Ascending aorta (tissue), 2 donors: ENCODE measurements around the gene NSFL1C. TPM values are rescaled to one million over a fixed set of nuclear protein-coding genes. Genes with fewer than 3 reads are reported as not detected.

ENCODE experiments used
- DNase-seq, 2 donors: peaks; one replicate each; pipeline ENCODE4 v3.0.0-alpha.2; 2019; ENCODE audit warnings: low spot score in 2 of 2
- H3K27ac ChIP-seq, 2 donors: fragments of 200-600 bp; sonication (generic); one replicate each; pipeline ENCODE4 v1.5.1; 2016 to 2017; ENCODE audit warnings: mild to moderate bottlenecking in 1 of 2
- H3K27me3 ChIP-seq: fragments of 200-600 bp; sonication (generic); one replicate; pipeline ENCODE4 v1.5.1; 2017
- H3K36me3 ChIP-seq, 2 donors: fragments of 200-600 bp; sonication (generic); one replicate each; pipeline ENCODE4 v1.5.1; 2016
- H3K4me1 ChIP-seq, 2 donors: fragments of 200-600 bp; sonication (generic); one replicate each; pipeline ENCODE4 v1.5.1; 2016 to 2017; ENCODE audit warnings: mild to moderate bottlenecking in 1 of 2
- H3K4me3 ChIP-seq, 2 donors: fragments of 200-600 bp; sonication (generic); one replicate each; pipeline ENCODE4 v1.5.1; 2016 to 2017; ENCODE audit warnings: mild to moderate bottlenecking in 1 of 2
- H3K9me3 ChIP-seq, 2 donors: fragments of 200-600 bp; sonication (generic); one replicate each; pipeline ENCODE4 v1.5.1; 2016
- intact Hi-C: fragments of 100-400 bp; cut with DNase I; formaldehyde crosslinking; loops from one replicate; pipeline ENCODE4 v1.15.1; 2023
- total RNA-seq: library from RNA; depleted of rRNA; stranded (reverse); fragments of >200 nt; gene quantifications from one replicate; pipeline ENCODE4 v1.1.0, GENCODE V29; 2016
- TF ChIP-seq, protein P1 (sequence below), 3 experiments: fragments of 200-600 bp in 2 of 3; fragments of 450-650 bp in 1 of 3; sonication (generic) in 2 of 3; IDR thresholded peaks; one replicate each; pipeline ENCODE4 v1.5.1; 2016 to 2019; ENCODE audit warnings: antibody characterized with exemption in 3 of 3, mild to moderate bottlenecking in 1 of 3, moderate library complexity in 1 of 3

The NSFL1C gene
- total RNA-seq, result 58.5 TPM

DNA sequence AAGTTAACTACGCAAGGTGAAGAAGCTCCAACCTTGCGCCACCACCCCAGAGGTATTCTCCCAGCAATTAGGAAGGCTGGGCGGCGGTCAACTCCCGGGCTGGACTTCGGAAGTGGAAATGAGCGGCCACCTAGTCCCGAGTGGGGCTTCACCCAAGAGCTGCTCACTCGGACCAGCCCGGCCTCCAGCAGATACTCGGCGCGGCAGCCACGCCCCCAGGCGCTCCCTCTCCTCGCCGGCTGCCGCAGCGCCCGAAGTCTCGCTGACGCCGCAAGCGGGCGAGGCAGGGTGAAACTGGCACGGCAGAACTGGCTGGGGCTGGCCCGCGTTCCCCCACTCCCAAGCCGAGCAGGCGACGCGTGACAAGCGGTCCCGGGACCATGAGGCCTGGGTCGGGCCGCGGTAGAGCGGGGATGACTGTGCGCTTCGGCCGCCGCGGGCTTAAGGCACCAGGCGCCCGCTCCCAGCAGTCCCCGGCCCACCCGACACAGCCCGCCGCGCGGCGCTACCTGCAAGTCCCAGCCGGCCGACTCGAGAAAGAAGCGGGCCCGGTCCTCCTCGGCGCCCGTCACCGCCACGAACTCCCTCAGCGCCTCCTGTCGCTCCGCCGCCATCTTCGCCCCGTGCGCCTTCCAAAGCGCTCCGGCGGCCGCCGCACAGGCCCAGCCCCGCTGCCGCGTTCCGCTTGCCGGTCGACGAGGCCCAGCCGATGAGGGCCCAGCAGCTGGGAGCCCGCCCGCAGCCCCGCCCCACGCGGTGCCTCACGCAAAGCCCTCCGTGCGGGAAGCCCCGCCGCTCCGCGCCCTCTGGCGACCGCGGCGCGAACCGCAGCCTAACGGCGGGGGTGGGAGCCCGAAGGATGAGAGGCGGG, at the start of gene NSFL1C:
TSS of gene NSFL1C (minus strand) at position 639 of the 871 bp plus-strand sequence. CDS start at position 614, 25 bp downstream.
- intact Hi-C loops, result loop anchor here (1.0 to 10.0 kb wide), 12 partner anchors 73 to 1188 kb away; partner anchors contain the start of genes FAM110A, FKBP1A, NOP56 and PSMF1
- Histone ChIP-seq H3K27ac (peak within 1 kb of the TSS; percentile 80), H3K4me1 (peaks cover 14 to 35% of the 10 kb centered on the region in 2 donors)

DNA sequence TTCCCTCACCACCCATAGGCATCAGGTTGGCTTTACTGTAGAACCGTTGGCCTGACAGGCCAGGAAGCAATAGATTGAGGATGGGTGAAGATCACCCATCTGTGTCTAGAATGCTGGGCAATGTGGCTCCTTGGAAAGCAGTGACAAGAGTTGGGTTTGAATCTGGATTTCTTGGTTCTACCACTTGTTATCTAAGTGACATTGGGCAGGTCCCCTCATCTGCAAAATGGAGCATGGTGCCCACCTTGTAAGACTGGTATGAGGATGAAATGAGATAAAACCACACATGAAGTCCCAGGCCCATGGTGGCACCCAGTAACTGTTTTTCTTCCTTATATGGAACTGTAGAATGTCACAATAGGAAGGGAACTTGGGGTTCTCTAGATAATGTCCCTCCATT, 47.2 kb upstream of the NSFL1C start:
- intact Hi-C loops, result no loop called here
- TF ChIP-seq, protein P1, sequence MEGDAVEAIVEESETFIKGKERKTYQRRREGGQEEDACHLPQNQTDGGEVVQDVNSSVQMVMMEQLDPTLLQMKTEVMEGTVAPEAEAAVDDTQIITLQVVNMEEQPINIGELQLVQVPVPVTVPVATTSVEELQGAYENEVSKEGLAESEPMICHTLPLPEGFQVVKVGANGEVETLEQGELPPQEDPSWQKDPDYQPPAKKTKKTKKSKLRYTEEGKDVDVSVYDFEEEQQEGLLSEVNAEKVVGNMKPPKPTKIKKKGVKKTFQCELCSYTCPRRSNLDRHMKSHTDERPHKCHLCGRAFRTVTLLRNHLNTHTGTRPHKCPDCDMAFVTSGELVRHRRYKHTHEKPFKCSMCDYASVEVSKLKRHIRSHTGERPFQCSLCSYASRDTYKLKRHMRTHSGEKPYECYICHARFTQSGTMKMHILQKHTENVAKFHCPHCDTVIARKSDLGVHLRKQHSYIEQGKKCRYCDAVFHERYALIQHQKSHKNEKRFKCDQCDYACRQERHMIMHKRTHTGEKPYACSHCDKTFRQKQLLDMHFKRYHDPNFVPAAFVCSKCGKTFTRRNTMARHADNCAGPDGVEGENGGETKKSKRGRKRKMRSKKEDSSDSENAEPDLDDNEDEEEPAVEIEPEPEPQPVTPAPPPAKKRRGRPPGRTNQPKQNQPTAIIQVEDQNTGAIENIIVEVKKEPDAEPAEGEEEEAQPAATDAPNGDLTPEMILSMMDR (IDR thresholded peaks at IDR 0.05), result no peak
- Histone ChIP-seq H3K4me3 (no peak overlapping the region), H3K27me3 (no peaks in the 10 kb centered on the region), H3K9me3 (no peaks in the 10 kb centered on the region), H3K36me3 (no peaks in the 10 kb centered on the region), H3K4me1 (no peaks in the 10 kb centered on the region), H3K27ac (no peak overlapping the region)
- DNase-seq, result no peak

More for the DNA sequence above, at the start of gene NSFL1C:
- TF ChIP-seq, protein P1 (IDR thresholded peaks at IDR 0.05), result peak; percentile 95 to 97 (median 95)
- peaks cover 0 to 24% of the 10 kb centered on the region in 2 donors for H3K36me3 ChIP-seq
- H3K27me3 ChIP-seq, result no peaks in the 10 kb centered on the region
- DNase-seq, result peak; percentile 78 to 97
- H3K4me3 ChIP-seq, result peak within 1 kb of the TSS; percentile 67 to 81
- H3K9me3 ChIP-seq, result no peaks in the 10 kb centered on the region

DNA sequence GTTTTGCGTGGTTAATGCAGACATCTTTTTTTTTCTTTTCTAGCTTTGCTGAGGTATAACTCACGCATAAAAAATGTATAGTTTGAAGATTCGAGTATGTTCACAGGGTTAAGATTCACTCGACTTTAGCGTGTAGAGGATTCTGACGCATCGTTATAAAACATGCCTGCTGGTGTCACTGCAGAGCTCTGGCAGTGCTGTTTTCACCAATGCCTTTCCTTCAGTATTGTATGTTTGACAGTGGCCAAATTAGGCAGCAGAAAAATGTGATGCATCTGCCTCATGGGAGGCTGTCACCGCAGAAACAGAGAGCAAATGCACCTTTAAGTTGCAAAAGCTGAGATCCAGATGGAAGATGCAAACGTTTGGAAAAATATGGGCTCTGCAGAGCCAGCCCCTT, 42.6 kb upstream of the NSFL1C start:
- Histone ChIP-seq H3K27me3 (no peaks in the 10 kb centered on the region), H3K4me3 (no peak overlapping the region), H3K9me3 (no peaks in the 10 kb centered on the region), H3K4me1 (no peaks in the 10 kb centered on the region), H3K36me3 (no peaks in the 10 kb centered on the region), H3K27ac (no peak overlapping the region)
- DNase-seq, result no peak
- intact Hi-C loops, result no loop called here
- TF ChIP-seq, protein P1 (IDR thresholded peaks at IDR 0.05), result no peak

DNA sequence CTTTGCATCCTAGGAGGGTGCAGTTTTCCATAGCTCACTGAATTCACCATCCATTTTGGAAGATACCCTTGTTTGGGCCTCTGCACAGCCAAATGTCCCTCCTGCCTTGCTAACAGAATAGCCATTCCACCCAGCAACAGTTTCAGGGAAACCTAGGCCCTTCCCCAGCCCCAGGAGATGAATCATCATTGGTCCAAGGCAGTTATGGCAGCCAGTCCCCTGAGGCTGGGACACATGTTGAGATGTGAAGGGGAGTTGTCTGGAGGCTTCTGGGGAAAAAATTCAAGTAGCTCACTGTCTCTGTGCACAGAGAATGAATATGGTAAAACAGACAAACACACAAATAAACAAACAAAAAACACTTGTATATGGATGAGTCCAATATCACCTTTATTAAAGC, 41.9 kb upstream of the NSFL1C start:
- H3K27ac ChIP-seq, result no peak overlapping the region
- TF ChIP-seq, protein P1 (IDR thresholded peaks at IDR 0.05), result no peak
- intact Hi-C loops, result no loop called here

DNA sequence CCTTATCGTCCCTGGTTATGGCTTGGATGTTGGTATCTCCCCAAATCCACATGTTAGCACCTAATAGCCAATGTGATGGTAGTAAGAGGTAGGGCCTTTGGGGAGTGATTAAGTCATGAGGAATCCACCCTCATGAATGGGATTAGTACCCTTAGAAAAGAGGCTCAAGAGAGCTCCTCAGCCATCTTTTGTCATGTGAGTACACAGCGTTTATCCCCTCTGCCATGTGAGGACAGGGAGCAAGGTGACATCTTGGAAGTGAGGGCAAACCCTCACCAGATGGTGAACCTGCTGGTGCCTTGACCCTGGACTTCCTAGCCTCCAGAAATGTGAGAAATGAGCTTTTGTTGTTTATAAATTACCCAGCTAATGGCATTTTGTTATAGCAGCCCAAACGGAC, 40.6 kb upstream of the NSFL1C start:
- intact Hi-C loops, result no loop called here
- Histone ChIP-seq H3K27ac (no peak overlapping the region), H3K9me3 (peaks cover 0 to 8% of the 10 kb centered on the region in 2 donors), H3K36me3 (no peaks in the 10 kb centered on the region), H3K4me3 (no peak overlapping the region), H3K4me1 (no peaks in the 10 kb centered on the region), H3K27me3 (no peaks in the 10 kb centered on the region)
- DNase-seq, result no peak
- TF ChIP-seq, protein P1 (IDR thresholded peaks at IDR 0.05), result no peak

More for the DNA sequence above, 41.9 kb upstream of the NSFL1C start:
- H3K27me3 ChIP-seq, result no peaks in the 10 kb centered on the region
- H3K4me3 ChIP-seq, result no peak overlapping the region
- no peaks in the 10 kb centered on the region for H3K36me3 ChIP-seq
- no peaks in the 10 kb centered on the region for H3K9me3 ChIP-seq
- H3K4me1 ChIP-seq, result no peaks in the 10 kb centered on the region
- no peak for DNase-seq
